Natural killer cell (primary cell): ENCODE data around the gene AVP. TPM values are rescaled to one million over a fixed set of nuclear protein-coding genes. Genes with fewer than 3 reads are reported as not detected.
A peak's percentile ranks its signal among the peaks of the same experiment; 100 is the strongest.

ENCODE experiments used
- ATAC-seq, 3 donors: fragments of 150-1000 bp in 2 of 3; fragments of 200-7000 bp in 1 of 3; cut with Tn5 transposase; 1 replicate in 1 of 3; 2 replicates in 2 of 3; pipeline ENCODE4 v1.10.0; 2021; ENCODE audit warnings: mild to moderate bottlenecking in 2 of 3, moderate library complexity in 2 of 3
- DNase-seq, 2 donors: peaks; one replicate each; pipeline versions ENCODE4 v3.0.0 to v3.0.0-alpha.2; 2013 to 2021; ENCODE audit warnings: mixed read lengths in 1 of 2
- H3K27ac ChIP-seq: one replicate; pipeline ENCODE4 v1.5.1; 2013; ENCODE audit warnings: mild to moderate bottlenecking, low read length
- H3K27me3 ChIP-seq: one replicate; pipeline ENCODE4 v1.6.1; 2013; ENCODE audit warnings: low read length; ENCODE audit not compliant: control insufficient read depth, insufficient read depth
- H3K36me3 ChIP-seq: one replicate; pipeline ENCODE4 v1.6.1; 2013; ENCODE audit warnings: low read length; ENCODE audit not compliant: control insufficient read depth, insufficient read depth
- H3K4me1 ChIP-seq: one replicate; pipeline ENCODE4 v1.6.1; 2013; ENCODE audit warnings: low read length; ENCODE audit not compliant: control insufficient read depth, insufficient read depth
- H3K4me3 ChIP-seq: one replicate; pipeline ENCODE4 v1.5.1; 2013; ENCODE audit warnings: low read length
- H3K9me3 ChIP-seq: one replicate; pipeline ENCODE4 v1.6.1; 2013; ENCODE audit warnings: low read length; ENCODE audit not compliant: control insufficient read depth, insufficient read depth
- H3K27ac Mint-ChIP-seq, 2 donors: one replicate each; pipeline ENCODE4 v1.8.0; 2022; ENCODE audit warnings: mild to moderate bottlenecking in 2 of 2, mixed read lengths in 2 of 2, moderate library complexity in 1 of 2
- H3K27me3 Mint-ChIP-seq, 2 donors: one replicate each; pipeline ENCODE4 v1.8.0; 2022; ENCODE audit warnings: low read depth in 2 of 2, mixed read lengths in 2 of 2
- H3K36me3 Mint-ChIP-seq: one replicate; pipeline ENCODE4 v1.8.0; 2022; ENCODE audit warnings: mixed read lengths
- H3K4me1 Mint-ChIP-seq, 2 donors: one replicate each; pipeline ENCODE4 v1.8.0; 2022; ENCODE audit warnings: mixed read lengths in 2 of 2
- H3K4me3 Mint-ChIP-seq: one replicate; pipeline ENCODE4 v1.8.0; 2022; ENCODE audit warnings: mild to moderate bottlenecking, moderate library complexity, mixed read lengths
- H3K9me3 Mint-ChIP-seq, 2 donors: one replicate each; pipeline ENCODE4 v1.8.0; 2022; ENCODE audit warnings: mixed read lengths in 2 of 2
- WGBS: methylation state at CpG from one replicate; pipeline ENCODE4 v1.1.7; 2013; ENCODE audit warnings: missing lambda C conversion rate; ENCODE audit not compliant: insufficient coverage; 5-methylcytosine and 5-hydroxymethylcytosine counted together
- intact Hi-C: fragments of 100-400 bp; cut with micrococcal nuclease; formaldehyde crosslinking; loops from one replicate; pipeline ENCODE4 v1.14.2; 2022
- total RNA-seq, 4 donors: library from RNA; stranded (reverse); fragments of 120-200 nt in 1 of 4; gene quantifications; one replicate each; pipeline versions ENCODE4 v1.2.3 to v1.2.4, GENCODE V29; 2013 to 2022
- TF ChIP-seq, protein P1 (sequence below): fragments of 200-600 bp; IDR thresholded peaks from one replicate; pipeline ENCODE4 v1.8.0; 2022; ENCODE audit warnings: antibody characterized with exemption

AVP gene
- total RNA-seq, 3 donors from 2014 or later (not counting 1 experiment from before 2014, with no cell fraction given), result not detected

DNA sequence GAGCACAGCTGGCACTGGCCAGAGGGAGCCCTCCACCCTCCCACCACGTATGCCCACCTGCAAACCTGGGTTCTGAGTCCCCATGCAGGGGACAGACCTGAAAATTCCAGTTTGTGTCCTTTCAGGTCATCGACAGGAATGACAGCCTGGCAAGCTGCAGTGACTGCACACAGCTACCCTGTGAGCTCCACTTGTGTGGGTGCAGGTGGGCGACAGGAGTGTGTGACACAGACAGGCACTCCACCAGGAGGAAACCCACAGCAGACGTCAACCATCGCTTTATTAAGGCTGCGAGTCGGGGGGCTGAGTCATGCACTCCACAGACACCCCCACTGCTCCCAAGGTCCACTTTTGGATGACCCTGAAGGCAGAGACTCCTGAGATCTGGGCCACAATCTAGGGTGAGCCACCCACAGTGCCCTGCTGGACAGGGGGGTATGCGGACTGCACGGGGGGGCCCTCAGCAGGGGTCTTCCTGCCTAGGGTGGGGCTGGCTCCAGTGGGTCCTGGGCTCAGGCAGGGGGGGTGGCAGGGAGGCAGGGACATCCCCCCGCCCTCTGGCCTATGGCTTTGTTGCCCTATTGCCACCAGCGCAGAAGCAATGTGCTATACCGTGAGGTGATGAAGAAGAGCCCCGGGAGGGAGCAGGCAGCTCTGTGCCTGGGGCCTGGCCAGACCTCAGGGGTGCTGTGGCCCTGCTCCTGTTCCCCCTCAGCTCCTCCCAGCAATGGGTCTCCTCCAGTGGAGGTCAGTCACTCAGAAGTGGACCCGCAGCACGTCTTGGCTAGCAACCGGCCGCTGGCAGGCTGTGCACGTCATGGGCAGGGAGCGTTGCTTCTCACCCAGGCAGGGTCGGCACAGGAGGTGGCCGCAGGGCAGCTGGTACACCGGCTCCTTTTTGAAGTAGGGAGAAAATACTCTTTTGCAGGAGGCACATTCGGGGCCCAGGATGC is 25.1 kb upstream of the AVP start:
- TF ChIP-seq, protein P1, sequence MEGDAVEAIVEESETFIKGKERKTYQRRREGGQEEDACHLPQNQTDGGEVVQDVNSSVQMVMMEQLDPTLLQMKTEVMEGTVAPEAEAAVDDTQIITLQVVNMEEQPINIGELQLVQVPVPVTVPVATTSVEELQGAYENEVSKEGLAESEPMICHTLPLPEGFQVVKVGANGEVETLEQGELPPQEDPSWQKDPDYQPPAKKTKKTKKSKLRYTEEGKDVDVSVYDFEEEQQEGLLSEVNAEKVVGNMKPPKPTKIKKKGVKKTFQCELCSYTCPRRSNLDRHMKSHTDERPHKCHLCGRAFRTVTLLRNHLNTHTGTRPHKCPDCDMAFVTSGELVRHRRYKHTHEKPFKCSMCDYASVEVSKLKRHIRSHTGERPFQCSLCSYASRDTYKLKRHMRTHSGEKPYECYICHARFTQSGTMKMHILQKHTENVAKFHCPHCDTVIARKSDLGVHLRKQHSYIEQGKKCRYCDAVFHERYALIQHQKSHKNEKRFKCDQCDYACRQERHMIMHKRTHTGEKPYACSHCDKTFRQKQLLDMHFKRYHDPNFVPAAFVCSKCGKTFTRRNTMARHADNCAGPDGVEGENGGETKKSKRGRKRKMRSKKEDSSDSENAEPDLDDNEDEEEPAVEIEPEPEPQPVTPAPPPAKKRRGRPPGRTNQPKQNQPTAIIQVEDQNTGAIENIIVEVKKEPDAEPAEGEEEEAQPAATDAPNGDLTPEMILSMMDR, result no peak
- Mint-ChIP-seq H3K4me1 (peaks cover 0 to 19% of the 10 kb centered on the region in 2 donors), H3K27me3 (no peaks in the 10 kb centered on the region), H3K4me3 (no peak overlapping the region), H3K27ac (no peak overlapping the region), H3K36me3 (no peaks in the 10 kb centered on the region), H3K9me3 (no peaks in the 10 kb centered on the region)
- H3K27ac ChIP-seq, result no peak overlapping the region
- no peaks in the 10 kb centered on the region for H3K27me3 ChIP-seq
- WGBS, result 95% methylated on average over 23 of the region's 23 CpGs
- ATAC-seq (no peak), DNase-seq (no peak)
- no peaks in the 10 kb centered on the region for H3K9me3 ChIP-seq
- no peaks in the 10 kb centered on the region for H3K4me1 ChIP-seq
- no peak overlapping the region for H3K4me3 ChIP-seq
- intact Hi-C loops, result no loop called here
- H3K36me3 ChIP-seq, result peaks cover 17% of the 10 kb centered on the region

DNA sequence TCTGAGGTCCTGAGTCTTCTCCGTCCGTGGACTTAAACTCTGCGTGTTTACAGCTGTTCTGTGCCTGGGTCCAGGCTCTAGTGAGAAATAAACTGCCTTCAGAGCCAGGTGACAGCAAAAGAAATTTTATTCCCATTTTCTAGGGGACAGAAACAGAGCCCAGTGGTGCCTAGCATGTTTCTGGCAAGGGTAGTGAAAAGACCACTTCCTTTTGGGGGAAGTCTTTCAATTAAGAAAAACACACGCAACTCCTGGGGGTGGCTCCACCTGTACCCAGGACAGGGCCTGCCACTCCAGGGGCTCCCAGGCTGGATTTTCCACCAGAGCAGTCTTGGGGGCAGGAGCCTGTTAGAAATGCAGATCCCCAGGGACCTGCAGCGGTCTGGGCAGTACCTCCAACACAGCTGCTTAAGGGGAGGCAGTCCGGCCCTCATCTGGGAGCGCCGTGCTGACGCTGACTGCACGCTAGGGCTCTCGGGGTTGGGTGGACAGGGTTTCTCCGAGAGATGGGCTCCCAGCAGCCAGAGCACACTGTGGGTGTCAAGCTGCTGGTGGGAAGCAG is 23.0 kb upstream of the AVP start:
- Mint-ChIP-seq H3K27ac (no peak overlapping the region), H3K4me3 (no peak overlapping the region), H3K27me3 (peaks cover 5 to 9% of the 10 kb centered on the region in 2 donors), H3K9me3 (no peaks in the 10 kb centered on the region), H3K4me1 (peaks cover 8 to 16% of the 10 kb centered on the region in 2 donors), H3K36me3 (no peaks in the 10 kb centered on the region)
- no peaks in the 10 kb centered on the region for H3K27me3 ChIP-seq
- no peak overlapping the region for H3K27ac ChIP-seq
- ATAC-seq (no peak), DNase-seq (peak in 1 of 2 donors; percentile 1)
- peaks cover 2% of the 10 kb centered on the region for H3K4me1 ChIP-seq
- H3K9me3 ChIP-seq, result no peaks in the 10 kb centered on the region
- intact Hi-C loops, result no loop called here
- H3K36me3 ChIP-seq, result peaks cover 11% of the 10 kb centered on the region
- TF ChIP-seq, protein P1, result no peak
- H3K4me3 ChIP-seq, result no peak overlapping the region
- 86% methylated on average over 12 of the region's 12 CpGs for WGBS

DNA sequence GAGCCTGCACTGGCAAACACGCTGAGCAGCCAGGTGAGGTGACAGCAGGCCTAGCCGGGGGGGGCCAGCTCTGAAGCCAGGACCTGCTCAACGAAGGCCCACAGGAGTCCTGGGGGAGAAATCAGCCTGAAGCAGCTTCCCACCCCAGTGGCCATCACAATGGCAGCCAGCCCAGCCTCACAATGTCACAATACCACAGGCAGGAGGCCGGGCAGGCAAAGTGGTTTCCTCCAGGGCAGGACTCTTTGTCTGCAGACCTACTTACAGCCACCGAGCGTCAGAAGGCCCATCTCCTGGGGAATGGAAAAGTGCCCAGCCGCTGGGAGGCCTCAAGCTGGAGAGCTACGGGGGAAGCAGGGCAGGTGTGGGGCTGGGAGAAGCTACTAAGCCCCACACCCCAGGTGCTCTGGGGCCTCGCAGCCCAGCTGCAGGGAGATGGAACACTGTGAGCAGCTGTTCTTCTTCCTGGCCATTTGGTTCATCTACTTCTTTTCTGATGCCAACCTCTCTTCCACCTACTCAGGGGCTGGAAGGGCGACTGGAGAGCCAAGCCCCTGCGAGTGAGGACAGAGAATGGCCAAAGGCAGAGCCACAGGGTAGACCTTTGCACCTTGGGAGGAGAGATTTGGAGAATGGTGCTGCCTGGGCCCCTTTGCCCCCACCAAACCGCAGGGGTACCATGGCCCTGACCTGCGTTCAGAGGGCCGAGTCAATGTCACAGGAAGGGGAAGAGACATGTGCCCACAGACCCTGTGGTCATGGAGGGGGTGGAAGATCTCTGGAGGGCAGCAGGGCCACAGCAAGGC is 22.3 kb upstream of the AVP start:
- intact Hi-C loops, result no loop called here
- no peak overlapping the region for H3K4me3 Mint-ChIP-seq

More for the DNA sequence above, 22.3 kb upstream of the AVP start:
- ATAC-seq (no peak), DNase-seq (peak in 1 of 2 donors; percentile 1)
- TF ChIP-seq, protein P1, result no peak
- Mint-ChIP-seq H3K27me3 (peaks cover 9 to 15% of the 10 kb centered on the region in 2 donors), H3K27ac (no peak overlapping the region), H3K4me1 (peaks cover 15 to 23% of the 10 kb centered on the region in 2 donors), H3K9me3 (no peaks in the 10 kb centered on the region), H3K36me3 (no peaks in the 10 kb centered on the region)
- H3K27me3 ChIP-seq, result peaks cover 2% of the 10 kb centered on the region
- no peak overlapping the region for H3K27ac ChIP-seq
- H3K4me3 ChIP-seq, result no peak overlapping the region
- H3K4me1 ChIP-seq, result peaks cover 9% of the 10 kb centered on the region
- peaks cover 11% of the 10 kb centered on the region for H3K36me3 ChIP-seq
- no peaks in the 10 kb centered on the region for H3K9me3 ChIP-seq
- 50% methylated on average over 14 of the region's 14 CpGs for WGBS
